ENCODE measurements around the gene DNM3. TPM values are rescaled to one million over a fixed set of nuclear protein-coding genes. Genes with fewer than 3 reads are reported as not detected.

DNM3 gene
- total RNA-seq, 1 donor from 2014 or later, result 15.4 TPM

- ATAC-seq, result peak; percentile 27
Observed at GRCh38 chr1:172352435-172352834, 511.1 kb downstream of the DNM3 start.

GRCh38 chr1:172354291-172355274, 513.3 kb downstream of the DNM3 start:
- ATAC-seq (no peak), DNase-seq (no peak)
- no peak for TF ChIP-seq CTCF (IDR thresholded peaks at IDR 0.05)
- Histone ChIP-seq H3K36me3 (no peaks in the 10 kb centered on the region), H3K4me1 (peaks cover 20% of the 10 kb centered on the region), H3K9me3 (no peaks in the 10 kb centered on the region), H3K27ac (no peak overlapping the region), H3K27me3 (no peaks in the 10 kb centered on the region), H3K4me3 (no peak overlapping the region)
- intact Hi-C loops (cut with DNase I), result no loop called here

More at GRCh38 chr1:172352435-172352834, 511.1 kb downstream of the DNM3 start:
- Histone ChIP-seq H3K4me1 (peaks cover under 1% of the 10 kb centered on the region), H3K4me3 (no peak overlapping the region), H3K27ac (no peak overlapping the region), H3K9me3 (peaks cover 5% of the 10 kb centered on the region), H3K27me3 (no peaks in the 10 kb centered on the region), H3K36me3 (no peaks in the 10 kb centered on the region)
- intact Hi-C loops (cut with DNase I), result no loop called here
- DNase-seq, result no peak
- no peak for TF ChIP-seq CTCF (IDR thresholded peaks at IDR 0.05)

- intact Hi-C loops (cut with DNase I), result no loop called here
- ATAC-seq (no peak), DNase-seq (no peak)
- no peaks in the 10 kb centered on the region for H3K27me3 ChIP-seq
- H3K27ac ChIP-seq, result no peak overlapping the region
- TF ChIP-seq CTCF (IDR thresholded peaks at IDR 0.05), result no peak
- H3K4me1 ChIP-seq, result peaks cover 30% of the 10 kb centered on the region
- H3K4me3 ChIP-seq, result no peak overlapping the region
- H3K36me3 ChIP-seq, result no peaks in the 10 kb centered on the region
- no peaks in the 10 kb centered on the region for H3K9me3 ChIP-seq
Observed at GRCh38 chr1:172356620-172357019, 515.3 kb downstream of the DNM3 start.

GRCh38 chr1:172357753-172358385, 516.6 kb downstream of the DNM3 start:
- H3K4me3 ChIP-seq, result no peak overlapping the region

GRCh38 chr1:172359491-172359999, 518.2 kb downstream of the DNM3 start:
- H3K27me3 ChIP-seq, result no peaks in the 10 kb centered on the region
- H3K4me3 ChIP-seq, result no peak overlapping the region
- DNase-seq, result no peak
- no peak for TF ChIP-seq CTCF (IDR thresholded peaks at IDR 0.05)
- H3K4me1 ChIP-seq, result peaks cover 30% of the 10 kb centered on the region
- peak overlapping the region; percentile 78 for H3K27ac ChIP-seq
- intact Hi-C loops (cut with DNase I), result no loop called here
- ATAC-seq, result peak; percentile 25
- H3K9me3 ChIP-seq, result no peaks in the 10 kb centered on the region
- H3K36me3 ChIP-seq, result no peaks in the 10 kb centered on the region

More at GRCh38 chr1:172357753-172358385, 516.6 kb downstream of the DNM3 start:
- Histone ChIP-seq H3K36me3 (no peaks in the 10 kb centered on the region), H3K27me3 (no peaks in the 10 kb centered on the region), H3K4me1 (peaks cover 30% of the 10 kb centered on the region), H3K27ac (peak overlapping the region; percentile 78), H3K9me3 (no peaks in the 10 kb centered on the region)
- TF ChIP-seq CTCF (IDR thresholded peaks at IDR 0.05), result no peak
- ATAC-seq, result no peak
- intact Hi-C loops (cut with DNase I), result no loop called here
- DNase-seq, result no peak

Data from upper lobe of right lung (tissue), 1 donor.